HG03060 (cell line): ENCODE data around the gene ZNF672.
"Not testable (repeated sequence)": the region's sequence is repeated elsewhere in the genome, so short reads cannot be mapped to it uniquely, and the experiment has no call there.

Experiments
- ATAC-seq: cut with Tn5 transposase; IDR thresholded peaks from one replicate; pipeline ENCODE4 v1.9.1; 2021; ENCODE audit warnings: low read depth, moderate number of reproducible peaks; ENCODE audit not compliant: unreplicated experiment

The ZNF672 gene

DNA sequence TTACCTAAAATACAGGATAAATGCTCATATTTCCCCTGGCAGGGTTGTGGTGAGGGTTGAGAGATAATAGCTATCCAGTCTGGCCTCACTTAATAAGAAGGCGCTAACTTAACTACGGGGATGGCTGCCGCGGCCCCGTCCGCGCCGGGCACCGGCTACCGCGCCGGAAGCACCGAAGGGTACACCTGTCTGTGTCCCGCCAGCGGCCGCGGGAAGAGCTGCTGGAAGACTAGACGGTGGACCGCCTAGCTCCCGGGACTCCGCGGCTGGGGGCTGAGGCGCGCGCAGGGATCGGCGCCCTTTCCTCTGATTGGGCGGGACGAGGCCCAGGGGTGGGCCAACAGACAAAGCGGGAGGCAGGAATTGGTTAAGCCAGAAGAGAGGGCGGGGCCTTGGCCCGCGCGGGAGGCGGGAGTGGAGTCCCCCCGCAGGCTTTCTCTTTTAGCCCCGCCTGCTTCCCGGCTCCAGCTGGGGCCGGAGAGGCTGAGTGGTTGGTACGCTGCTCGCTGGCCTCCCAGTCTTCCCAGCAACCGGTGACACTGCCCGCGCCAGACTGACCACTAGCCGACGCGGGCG lies at the start of gene ZNF672:
ZNF672 (plus strand) TSS at position 444 of the 576 bp plus-strand sequence. CDS start 9,051 bp downstream, outside the sequence.
- ATAC-seq, result peak; percentile 75

- no peak for ATAC-seq
Observed at GRCh38 chr1:248788327-248788726, 49.7 kb upstream of the ZNF672 start.

DNA sequence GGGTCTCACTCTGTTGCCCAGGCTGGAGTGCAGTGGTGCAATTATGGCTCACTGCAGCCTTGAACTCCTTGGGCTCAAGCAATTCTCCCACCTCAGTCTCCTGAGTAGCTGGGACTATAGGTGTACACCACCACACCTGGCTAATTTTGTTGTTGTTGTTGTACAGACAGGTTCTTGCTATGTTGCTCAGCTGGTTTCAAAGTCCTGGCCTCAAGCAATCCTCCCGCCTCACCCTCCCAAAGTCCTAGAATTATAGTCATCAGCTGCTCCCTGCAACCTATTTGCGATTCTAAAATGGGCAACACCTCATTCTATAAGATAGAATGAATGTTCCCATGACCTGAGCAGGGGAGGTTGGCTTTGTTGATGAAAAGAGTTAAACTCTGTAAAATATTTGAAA lies 48.7 kb upstream of the ZNF672 start:
- not testable (repeated sequence) for ATAC-seq

- ATAC-seq, result no peak
Observed at GRCh38 chr1:248790456-248790855, 47.6 kb upstream of the ZNF672 start.

GRCh38 chr1:248791010-248791409 lies 47.0 kb upstream of the ZNF672 start:
- ATAC-seq, result no peak

- no peak for ATAC-seq
Observed at GRCh38 chr1:248792342-248792741, 45.7 kb upstream of the ZNF672 start.

DNA sequence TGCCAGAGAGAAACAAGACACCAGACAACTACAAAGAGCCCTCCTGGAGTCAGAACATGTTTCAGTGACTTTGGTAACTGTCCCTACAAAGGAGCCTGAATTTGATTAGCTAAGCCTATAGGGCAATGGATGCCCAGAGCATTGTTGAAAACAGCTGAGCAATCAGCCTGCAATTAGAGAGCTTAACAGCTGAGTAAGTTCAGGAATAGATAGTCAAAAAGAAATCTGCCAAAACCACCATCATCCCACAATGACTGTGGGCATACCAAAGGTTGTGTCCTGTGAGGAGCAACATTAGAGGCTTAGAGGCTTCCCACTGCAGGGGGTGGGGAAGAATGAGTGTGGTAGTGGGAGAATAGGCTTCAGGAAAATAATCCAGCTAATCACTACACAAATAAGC lies 44.4 kb upstream of the ZNF672 start:
- ATAC-seq, result peak; percentile 94

DNA sequence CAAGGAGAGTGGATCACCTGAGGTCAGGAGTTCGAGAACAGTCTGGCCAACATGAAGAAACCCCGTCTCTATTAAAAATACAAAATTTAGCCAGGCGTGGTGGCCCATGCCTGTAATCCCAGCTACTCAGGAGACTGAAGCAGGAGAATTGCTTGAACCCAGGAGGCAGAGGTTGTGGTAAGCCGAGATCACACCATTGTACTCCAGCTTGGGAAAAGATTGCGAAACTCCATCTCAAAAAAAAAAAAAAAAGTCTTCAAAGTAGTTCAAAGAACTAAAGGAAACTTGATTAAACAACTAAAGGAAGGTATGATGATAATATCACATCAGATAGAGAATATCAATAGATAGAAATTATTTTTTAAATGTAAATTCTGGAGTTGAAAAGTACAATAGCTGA lies 43.4 kb upstream of the ZNF672 start:
- not testable (repeated sequence) for ATAC-seq

DNA sequence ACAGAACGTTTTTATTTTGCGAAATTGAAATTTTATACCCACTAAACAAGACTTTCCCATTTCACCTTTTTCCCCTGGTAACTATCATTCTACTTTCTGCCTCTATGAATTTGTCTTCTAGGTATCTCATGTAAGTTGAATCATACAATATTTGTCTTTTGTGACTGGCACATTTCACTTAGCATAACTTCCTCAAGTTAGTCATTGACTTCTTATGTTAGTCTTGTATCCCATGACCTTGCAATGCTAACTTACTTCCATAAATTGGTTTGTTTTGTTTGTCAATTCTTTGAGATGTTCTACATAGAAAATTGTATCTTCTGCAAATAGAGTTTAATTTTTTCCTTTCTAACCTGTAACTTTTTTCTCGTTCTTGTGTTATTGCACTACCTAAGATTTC lies 39.2 kb upstream of the ZNF672 start:
- ATAC-seq, result no peak

GRCh38 chr1:248800459-248800858 lies 37.6 kb upstream of the ZNF672 start:
- no peak for ATAC-seq

DNA sequence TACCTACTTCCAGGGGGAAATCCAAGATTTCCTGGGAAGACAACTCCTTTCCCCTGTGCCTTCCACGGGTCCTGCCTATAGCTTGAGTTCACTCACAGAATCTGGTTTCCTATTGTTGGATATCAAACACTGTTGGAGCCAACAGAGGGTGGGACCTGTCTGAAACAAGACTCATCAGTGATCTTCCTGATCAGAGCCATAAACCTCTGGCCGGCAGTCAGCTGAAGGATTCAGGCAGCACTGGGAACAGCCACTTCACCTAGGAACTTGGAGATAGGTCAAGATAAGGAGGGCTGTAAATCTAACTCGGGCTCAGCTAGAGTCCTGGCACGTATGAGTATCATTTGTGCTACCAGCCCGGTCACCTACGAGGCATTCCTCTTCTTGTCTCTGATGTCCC lies 35.6 kb upstream of the ZNF672 start:
- ATAC-seq, result no peak

DNA sequence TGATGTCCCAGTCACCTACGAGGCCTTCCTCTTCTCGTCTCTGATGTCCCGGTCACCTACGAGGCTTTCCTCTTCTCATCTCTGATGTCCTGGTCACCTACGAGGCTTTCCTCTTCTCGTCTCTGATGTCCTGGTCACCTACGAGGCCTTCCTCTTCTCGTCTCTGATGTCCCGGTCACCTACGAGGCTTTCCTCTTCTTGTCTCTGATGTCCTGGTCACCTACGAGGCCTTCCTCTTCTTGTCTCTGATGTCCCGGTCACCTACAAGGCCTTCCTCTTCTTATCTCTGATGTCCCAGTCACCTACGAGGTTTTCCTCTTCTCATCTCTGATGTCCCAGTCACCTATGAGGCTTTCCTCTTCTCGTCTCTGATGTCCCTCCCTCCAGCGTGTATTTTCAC lies 34.5 kb upstream of the ZNF672 start:
- ATAC-seq, result not testable (repeated sequence)

GRCh38 chr1:248804771-248805681 lies 33.0 kb upstream of the ZNF672 start:
- ATAC-seq, result peak; percentile 96

DNA sequence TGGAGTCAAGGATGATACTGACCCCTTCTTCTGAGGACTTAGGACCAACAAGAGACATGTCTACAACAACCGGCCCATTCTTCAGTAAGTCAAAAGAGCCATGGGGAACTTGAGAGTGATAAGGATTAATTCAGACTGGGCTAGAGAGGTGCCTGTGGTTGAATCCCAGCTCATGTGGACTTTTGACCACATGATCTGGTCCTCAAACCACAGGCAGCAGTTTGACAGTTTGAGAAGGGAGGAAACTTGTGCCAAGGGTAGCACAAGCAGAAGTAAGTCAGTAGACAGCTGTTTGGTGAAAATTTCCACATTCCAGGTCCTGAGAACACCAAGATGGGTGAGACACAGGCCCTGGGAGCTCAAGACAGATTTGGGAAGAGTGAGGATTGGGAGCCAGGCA lies 32.1 kb upstream of the ZNF672 start:
- no peak for ATAC-seq

- ATAC-seq, result no peak
Observed at GRCh38 chr1:248807067-248807737, 30.8 kb upstream of the ZNF672 start.

- no peak for ATAC-seq
Observed at GRCh38 chr1:248808876-248809275, 29.1 kb upstream of the ZNF672 start.

DNA sequence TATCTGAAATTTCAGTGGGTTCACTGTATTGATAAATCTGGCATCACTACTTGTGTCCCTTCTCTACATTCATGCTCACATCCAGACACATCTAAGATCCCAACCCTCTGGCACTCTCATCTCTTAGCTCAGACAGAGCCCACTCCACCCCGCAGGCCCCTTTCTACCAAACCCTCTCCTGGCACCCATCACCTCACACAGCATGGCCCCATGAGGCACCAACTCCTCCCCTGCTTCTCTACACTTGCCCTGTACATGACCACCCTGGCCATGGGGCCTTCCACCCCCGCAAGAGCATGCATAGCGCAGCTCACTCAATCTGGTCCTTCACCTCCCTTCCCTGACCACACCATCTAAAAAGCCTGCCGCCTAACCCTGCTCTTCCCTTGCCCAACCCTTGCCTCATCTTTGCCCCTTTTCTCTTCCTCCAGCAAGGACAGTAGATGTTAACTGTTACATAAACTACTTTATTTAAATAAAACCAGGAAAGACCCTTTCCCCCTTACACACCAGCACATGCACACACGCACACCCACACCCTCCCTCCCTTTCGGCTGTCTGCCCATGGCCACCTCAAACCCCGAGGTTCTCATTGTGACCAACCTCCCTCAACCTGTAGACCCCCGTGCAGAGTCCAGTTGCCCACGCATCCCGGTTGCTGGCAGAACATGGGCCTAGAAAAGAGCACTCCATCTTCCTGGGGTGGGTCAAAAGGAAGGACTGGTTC lies 27.9 kb upstream of the ZNF672 start:
- ATAC-seq, result no peak

- no peak for ATAC-seq
Observed at GRCh38 chr1:248810727-248811513, 27.1 kb upstream of the ZNF672 start.

DNA sequence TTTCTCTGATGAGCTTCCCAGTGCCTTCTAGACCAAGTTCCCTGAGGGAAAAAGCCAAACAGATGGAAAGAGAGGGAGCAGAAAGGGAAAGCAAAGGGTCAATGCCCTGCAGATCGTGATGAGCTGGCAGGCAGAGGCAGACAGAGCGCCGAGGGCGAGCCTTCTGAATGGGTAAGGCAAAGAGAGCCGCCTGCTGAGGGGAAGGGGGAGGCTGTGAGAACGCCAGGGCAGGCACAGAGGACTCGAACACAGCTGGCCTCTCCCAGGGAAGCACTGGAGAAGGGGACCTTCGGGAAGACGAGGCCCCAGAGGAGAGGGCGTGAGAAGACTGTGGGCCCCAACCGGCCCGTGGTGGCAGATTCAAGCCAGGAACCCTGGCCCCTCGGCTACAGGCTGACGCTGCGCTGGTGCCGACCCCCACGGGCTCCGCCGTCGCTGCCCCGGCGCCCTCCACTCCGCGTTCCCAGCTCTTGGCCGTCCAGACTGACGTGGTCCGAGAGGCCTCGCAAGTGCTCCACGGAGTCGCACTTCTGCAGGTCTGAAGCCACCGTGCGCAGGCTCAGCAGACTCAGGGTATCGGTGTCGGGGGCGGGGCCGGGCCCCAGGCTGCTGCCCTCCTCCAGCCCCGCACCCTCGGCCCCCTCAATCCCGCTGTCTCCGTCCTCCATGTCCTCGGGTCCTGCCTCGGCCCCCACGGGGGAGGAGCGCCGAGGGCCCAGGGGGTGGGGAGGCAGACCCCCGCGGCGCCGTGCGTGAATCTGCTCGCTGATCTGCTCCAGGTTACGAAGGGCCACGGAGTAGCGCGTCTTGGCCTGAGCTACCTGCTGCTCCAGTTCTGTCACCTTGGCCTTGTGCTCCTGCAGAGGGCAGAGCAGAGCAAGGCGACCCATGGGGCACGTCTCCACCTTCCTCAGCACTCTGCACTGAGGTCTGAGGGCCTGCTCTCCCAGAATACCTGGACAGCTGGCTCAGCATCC lies 26.2 kb upstream of the ZNF672 start:
- no peak for ATAC-seq
